Endodermal cell (in vitro differentiated cells): ENCODE results near the gene CYSLTR2. TPM values are rescaled to one million over a fixed set of nuclear protein-coding genes. Genes with fewer than 3 reads are reported as not detected.

Experiments used
- DNase-seq: peaks from one replicate; pipeline ENCODE4 v3.0.0-alpha.2; 2017
- H3K27ac ChIP-seq: 2 replicates; pipeline ENCODE4 v1.5.1; 2013; ENCODE audit warnings: mild to moderate bottlenecking, low read depth, low read length, moderate library complexity
- H3K27me3 ChIP-seq: 2 replicates; pipeline ENCODE4 v1.6.1; 2013; ENCODE audit warnings: mild to moderate bottlenecking, low read length, moderate library complexity; ENCODE audit not compliant: insufficient read depth, control insufficient read depth, poor library complexity, severe bottlenecking
- H3K36me3 ChIP-seq: 2 replicates; pipeline ENCODE4 v1.7.0; 2013; ENCODE audit warnings: mild to moderate bottlenecking, low read length, moderate library complexity; ENCODE audit not compliant: control insufficient read depth, insufficient read depth
- H3K4me1 ChIP-seq: one replicate; pipeline ENCODE4 v1.7.0; 2013; ENCODE audit warnings: low read length; ENCODE audit not compliant: control insufficient read depth, insufficient read depth
- H3K4me3 ChIP-seq: 2 replicates; pipeline ENCODE4 v1.5.1; 2013; ENCODE audit warnings: mild to moderate bottlenecking, low read length, moderate library complexity
- H3K9ac ChIP-seq: 2 replicates; pipeline ENCODE4 v1.6.1; 2013; ENCODE audit warnings: mild to moderate bottlenecking, low read length, moderate library complexity; ENCODE audit not compliant: poor library complexity, severe bottlenecking; ENCODE audit errors: extremely low read depth
- H3K9me3 ChIP-seq: 2 replicates; pipeline ENCODE4 v1.6.1; 2013; ENCODE audit warnings: mild to moderate bottlenecking, low read length, moderate library complexity; ENCODE audit not compliant: control insufficient read depth
- H3K27ac Mint-ChIP-seq: 2 replicates; pipeline ENCODE4 v1.8.0; 2020; ENCODE audit warnings: mixed read lengths
- H3K27me3 Mint-ChIP-seq: 2 replicates; pipeline ENCODE4 v1.8.0; 2021; ENCODE audit warnings: mild to moderate bottlenecking, mixed read lengths; ENCODE audit not compliant: insufficient read depth
- H3K36me3 Mint-ChIP-seq: 2 replicates; pipeline ENCODE4 v1.8.0; 2020; ENCODE audit warnings: low read depth, mixed read lengths
- H3K4me1 Mint-ChIP-seq: 2 replicates; pipeline ENCODE4 v1.8.0; 2020; ENCODE audit warnings: mixed read lengths
- H3K4me3 Mint-ChIP-seq: 2 replicates; pipeline ENCODE4 v1.8.0; 2020; ENCODE audit warnings: mild to moderate bottlenecking, moderate library complexity, mixed read lengths
- H3K9me3 Mint-ChIP-seq: 2 replicates; pipeline ENCODE4 v1.8.0; 2020; ENCODE audit warnings: mild to moderate bottlenecking, mixed read lengths
- WGBS, 2 experiments: methylation state at CpG; one replicate each; pipeline versions ENCODE4 v1.1.5 to v1.1.7; 2013; ENCODE audit warnings: missing lambda C conversion rate in 2 of 2, mixed read lengths in 1 of 2; ENCODE audit not compliant: insufficient coverage in 1 of 2, insufficient read length in 1 of 2; 5-methylcytosine and 5-hydroxymethylcytosine counted together
- total RNA-seq, 2 donors: library from RNA; stranded (reverse); fragmentation: NEBNext Ultra II Directional in 1 of 2; extraction: Animal tissue kit (Norgen Biotek cat#: 25700) in 1 of 2; gene quantifications; 2 replicates in 1 of 2; 3 replicates in 1 of 2; pipeline ENCODE4 v1.2.1, GENCODE V29; 2021
- TF ChIP-seq, protein P1 (sequence below): fragments of 200-600 bp; sonication (generic); conservative IDR thresholded peaks from 2 replicates; pipeline ENCODE4 v1.5.0; 2021; ENCODE audit warnings: antibody characterized with exemption, mild to moderate bottlenecking

Gene CYSLTR2
- total RNA-seq, 2 donors from 2014 or later: not detected

- Histone ChIP-seq H3K27me3 (no peaks in the 10 kb centered on the region), H3K9me3 (no peaks in the 10 kb centered on the region), H3K27ac (no peak overlapping the region), H3K9ac (no peak overlapping the region), H3K4me1 (peaks cover 6% of the 10 kb centered on the region), H3K36me3 (no peaks in the 10 kb centered on the region), H3K4me3 (no peak overlapping the region)
- WGBS, 2 experiments: 82 to 83% methylated on average over 2 to 3 of the region's 3 CpGs
- TF ChIP-seq, protein P1, sequence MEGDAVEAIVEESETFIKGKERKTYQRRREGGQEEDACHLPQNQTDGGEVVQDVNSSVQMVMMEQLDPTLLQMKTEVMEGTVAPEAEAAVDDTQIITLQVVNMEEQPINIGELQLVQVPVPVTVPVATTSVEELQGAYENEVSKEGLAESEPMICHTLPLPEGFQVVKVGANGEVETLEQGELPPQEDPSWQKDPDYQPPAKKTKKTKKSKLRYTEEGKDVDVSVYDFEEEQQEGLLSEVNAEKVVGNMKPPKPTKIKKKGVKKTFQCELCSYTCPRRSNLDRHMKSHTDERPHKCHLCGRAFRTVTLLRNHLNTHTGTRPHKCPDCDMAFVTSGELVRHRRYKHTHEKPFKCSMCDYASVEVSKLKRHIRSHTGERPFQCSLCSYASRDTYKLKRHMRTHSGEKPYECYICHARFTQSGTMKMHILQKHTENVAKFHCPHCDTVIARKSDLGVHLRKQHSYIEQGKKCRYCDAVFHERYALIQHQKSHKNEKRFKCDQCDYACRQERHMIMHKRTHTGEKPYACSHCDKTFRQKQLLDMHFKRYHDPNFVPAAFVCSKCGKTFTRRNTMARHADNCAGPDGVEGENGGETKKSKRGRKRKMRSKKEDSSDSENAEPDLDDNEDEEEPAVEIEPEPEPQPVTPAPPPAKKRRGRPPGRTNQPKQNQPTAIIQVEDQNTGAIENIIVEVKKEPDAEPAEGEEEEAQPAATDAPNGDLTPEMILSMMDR: no peak
- Mint-ChIP-seq H3K27ac (no peak overlapping the region), H3K4me1 (peaks cover 18% of the 10 kb centered on the region), H3K4me3 (no peak overlapping the region), H3K36me3 (no peaks in the 10 kb centered on the region), H3K27me3 (peaks cover 3% of the 10 kb centered on the region), H3K9me3 (no peaks in the 10 kb centered on the region)
- no peak for DNase-seq
Observed at GRCh38 chr13:48735571-48735970, 81.8 kb downstream of the CYSLTR2 start.

DNA sequence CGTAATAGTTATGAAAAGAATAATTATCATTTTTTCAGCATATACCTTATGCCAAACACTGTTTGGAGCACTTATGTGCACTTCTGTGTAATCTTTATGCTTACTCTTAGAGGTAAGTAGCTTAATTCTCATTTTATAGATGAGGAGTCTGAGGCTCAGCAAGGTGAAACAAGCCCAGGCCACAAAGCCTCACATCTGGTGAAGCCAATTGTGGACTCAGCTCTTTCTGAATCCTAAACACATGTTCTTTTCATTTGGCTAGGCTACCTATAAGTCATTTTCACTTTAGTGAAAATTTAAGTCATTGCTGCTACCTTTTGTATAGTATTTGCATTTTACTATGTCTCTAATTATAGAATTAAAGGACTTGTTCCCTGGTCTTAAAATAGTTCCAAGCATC, 84.0 kb downstream of the CYSLTR2 start:
- H3K36me3 ChIP-seq: no peaks in the 10 kb centered on the region
- H3K36me3 Mint-ChIP-seq: no peaks in the 10 kb centered on the region
- no peaks in the 10 kb centered on the region for H3K27me3 ChIP-seq
- no peak overlapping the region for H3K9ac ChIP-seq
- H3K4me3 Mint-ChIP-seq: no peak overlapping the region
- H3K4me1 Mint-ChIP-seq: peaks cover 16% of the 10 kb centered on the region
- no CpG with 5 or more reads among the region's 1 CpG for WGBS, 2 experiments
- DNase-seq: no peak
- no peaks in the 10 kb centered on the region for H3K9me3 ChIP-seq
- no peak overlapping the region for H3K4me3 ChIP-seq
- TF ChIP-seq, protein P1: no peak
- no peak overlapping the region for H3K27ac ChIP-seq
- no peaks in the 10 kb centered on the region for H3K27me3 Mint-ChIP-seq
- H3K27ac Mint-ChIP-seq: no peak overlapping the region
- H3K4me1 ChIP-seq: peaks cover 6% of the 10 kb centered on the region
- no peaks in the 10 kb centered on the region for H3K9me3 Mint-ChIP-seq

DNA sequence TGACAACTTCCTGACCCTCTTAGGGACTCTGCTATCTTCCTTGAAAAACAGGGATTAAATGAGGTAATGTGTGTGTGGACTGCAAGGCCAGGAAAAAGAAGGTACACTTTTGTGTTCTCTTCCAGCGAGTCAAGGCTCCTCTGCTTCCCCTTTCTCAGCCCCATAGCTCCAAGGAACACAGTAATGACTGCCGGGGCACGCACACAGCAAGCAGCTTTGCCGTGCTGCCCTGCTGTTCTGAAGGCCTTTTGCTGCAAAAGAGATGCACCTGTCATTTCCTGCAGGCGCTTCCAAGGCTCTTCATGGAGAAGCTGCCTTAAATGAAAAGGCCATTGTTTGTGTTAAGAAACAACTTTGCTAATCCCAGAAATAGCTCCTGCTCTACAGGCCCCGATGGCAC, 84.6 kb downstream of the CYSLTR2 start:
- TF ChIP-seq, protein P1: no peak
- peaks cover 16% of the 10 kb centered on the region for H3K4me1 Mint-ChIP-seq
- no peak for DNase-seq

More for the DNA sequence above, 84.6 kb downstream of the CYSLTR2 start:
- Mint-ChIP-seq H3K27ac (no peak overlapping the region), H3K4me3 (no peak overlapping the region), H3K27me3 (no peaks in the 10 kb centered on the region), H3K36me3 (no peaks in the 10 kb centered on the region), H3K9me3 (no peaks in the 10 kb centered on the region)
- Histone ChIP-seq H3K27me3 (no peaks in the 10 kb centered on the region), H3K9me3 (no peaks in the 10 kb centered on the region), H3K9ac (no peak overlapping the region), H3K4me3 (no peak overlapping the region), H3K36me3 (no peaks in the 10 kb centered on the region), H3K4me1 (peaks cover 6% of the 10 kb centered on the region), H3K27ac (no peak overlapping the region)
- 76 to 86% methylated on average over 5 to 6 of the region's 6 CpGs for WGBS, 2 experiments
